Neural progenitor cell (in vitro differentiated cells): ENCODE data around the gene TRANK1. TPM values are rescaled to one million over a fixed set of nuclear protein-coding genes. Genes with fewer than 3 reads are reported as not detected.

ENCODE experiments used
- DNase-seq: peaks from one replicate; pipeline ENCODE4 v3.0.0-alpha.2; 2016; ENCODE audit warnings: low spot score
- H2AFZ ChIP-seq: fragments of 200-600 bp; sonication (generic); replicated peaks from 2 replicates; pipeline ENCODE4 v1.6.1; 2016; ENCODE audit warnings: antibody characterized with exemption
- H3F3A ChIP-seq: fragments of 200-600 bp; sonication (generic); 2 replicates; pipeline ENCODE4 v1.6.1; 2016; ENCODE audit warnings: antibody characterized with exemption, low read depth
- H3K27ac ChIP-seq: fragments of 200-600 bp; sonication (generic); 2 replicates; pipeline ENCODE4 v1.5.1; 2016; ENCODE audit warnings: mild to moderate bottlenecking
- H3K27me3 ChIP-seq: fragments of 200-600 bp; sonication (generic); 2 replicates; pipeline ENCODE4 v1.6.1; 2016; ENCODE audit warnings: mild to moderate bottlenecking, moderate library complexity
- H3K36me3 ChIP-seq: fragments of 200-600 bp; sonication (generic); 2 replicates; pipeline ENCODE4 v1.5.1; 2016
- H3K4me1 ChIP-seq: fragments of 200-600 bp; sonication (generic); 2 replicates; pipeline ENCODE4 v1.6.1; 2016; ENCODE audit warnings: mixed run types
- H3K4me2 ChIP-seq: fragments of 200-600 bp; sonication (generic); 2 replicates; pipeline ENCODE4 v1.6.1; 2016
- H3K4me3 ChIP-seq: fragments of 200-600 bp; sonication (generic); 2 replicates; pipeline ENCODE4 v1.5.1; 2016
- H3K79me2 ChIP-seq: fragments of 200-600 bp; sonication (generic); 2 replicates; pipeline ENCODE4 v1.6.1; 2016; ENCODE audit warnings: low read depth
- H3K9ac ChIP-seq: fragments of 200-600 bp; sonication (generic); 2 replicates; pipeline ENCODE4 v1.6.1; 2016
- H3K9me3 ChIP-seq: fragments of 200-600 bp; sonication (generic); 2 replicates; pipeline ENCODE4 v1.5.1; 2016; ENCODE audit warnings: low read depth
- H4K20me1 ChIP-seq: fragments of 200-600 bp; sonication (generic); 2 replicates; pipeline ENCODE4 v1.6.1; 2016; ENCODE audit warnings: low read depth
- H3K27ac Mint-ChIP-seq: 3 replicates; pipeline ENCODE4 v1.8.0; 2021; ENCODE audit warnings: mixed read lengths
- H3K27me3 Mint-ChIP-seq: 2 replicates; pipeline ENCODE4 v1.8.0; 2022; ENCODE audit warnings: low read depth, mild to moderate bottlenecking, inconsistent platforms, moderate library complexity, mixed read lengths; ENCODE audit not compliant: insufficient read depth
- H3K36me3 Mint-ChIP-seq: 3 replicates; pipeline ENCODE4 v1.8.0; 2021; ENCODE audit warnings: mixed read lengths
- H3K4me1 Mint-ChIP-seq: 3 replicates; pipeline ENCODE4 v1.8.0; 2021; ENCODE audit warnings: mixed read lengths
- H3K4me3 Mint-ChIP-seq: 3 replicates; pipeline ENCODE4 v1.8.0; 2021; ENCODE audit warnings: mild to moderate bottlenecking, moderate library complexity, mixed read lengths
- H3K9me3 Mint-ChIP-seq: 3 replicates; pipeline ENCODE4 v1.8.0; 2020; ENCODE audit warnings: mixed read lengths
- EZH2 ChIP-seq: fragments of 200-600 bp; sonication (generic); IDR thresholded peaks from 2 replicates; pipeline ENCODE4 v1.6.1; 2017; ENCODE audit warnings: antibody characterized with exemption, mild to moderate bottlenecking, moderate library complexity
- EZH2phosphoT487 ChIP-seq: fragments of 200-600 bp; sonication (generic); IDR thresholded peaks from 2 replicates; pipeline ENCODE4 v1.6.1; 2017; ENCODE audit warnings: antibody characterized with exemption
- total RNA-seq: library from RNA; depleted of rRNA; stranded (reverse); fragments of >200 nt; gene quantifications from 2 replicates; pipeline ENCODE4 v1.2.3, GENCODE V29; 2015; ENCODE audit warnings: low replicate concordance
- TF ChIP-seq, protein P1 (sequence below): fragments of 200-600 bp; sonication (generic); IDR thresholded peaks from 2 replicates; pipeline ENCODE4 v1.5.1; 2017; ENCODE audit warnings: antibody characterized with exemption, mild to moderate bottlenecking

TRANK1 gene
- total RNA-seq, 1 donor from 2014 or later: 10.5 TPM

GRCh38 chr3:36859494-36859893 lies 85.4 kb downstream of the TRANK1 start:
- H3K4me1 ChIP-seq: no peaks in the 10 kb centered on the region
- Mint-ChIP-seq H3K27me3 (peaks cover 2% of the 10 kb centered on the region), H3K9me3 (no peaks in the 10 kb centered on the region), H3K4me3 (no peak overlapping the region), H3K36me3 (no peaks in the 10 kb centered on the region), H3K27ac (no peak overlapping the region), H3K4me1 (no peaks in the 10 kb centered on the region)
- no peak overlapping the region for H3K9ac ChIP-seq
- TF ChIP-seq, protein P1, sequence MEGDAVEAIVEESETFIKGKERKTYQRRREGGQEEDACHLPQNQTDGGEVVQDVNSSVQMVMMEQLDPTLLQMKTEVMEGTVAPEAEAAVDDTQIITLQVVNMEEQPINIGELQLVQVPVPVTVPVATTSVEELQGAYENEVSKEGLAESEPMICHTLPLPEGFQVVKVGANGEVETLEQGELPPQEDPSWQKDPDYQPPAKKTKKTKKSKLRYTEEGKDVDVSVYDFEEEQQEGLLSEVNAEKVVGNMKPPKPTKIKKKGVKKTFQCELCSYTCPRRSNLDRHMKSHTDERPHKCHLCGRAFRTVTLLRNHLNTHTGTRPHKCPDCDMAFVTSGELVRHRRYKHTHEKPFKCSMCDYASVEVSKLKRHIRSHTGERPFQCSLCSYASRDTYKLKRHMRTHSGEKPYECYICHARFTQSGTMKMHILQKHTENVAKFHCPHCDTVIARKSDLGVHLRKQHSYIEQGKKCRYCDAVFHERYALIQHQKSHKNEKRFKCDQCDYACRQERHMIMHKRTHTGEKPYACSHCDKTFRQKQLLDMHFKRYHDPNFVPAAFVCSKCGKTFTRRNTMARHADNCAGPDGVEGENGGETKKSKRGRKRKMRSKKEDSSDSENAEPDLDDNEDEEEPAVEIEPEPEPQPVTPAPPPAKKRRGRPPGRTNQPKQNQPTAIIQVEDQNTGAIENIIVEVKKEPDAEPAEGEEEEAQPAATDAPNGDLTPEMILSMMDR: no peak
- TF ChIP-seq EZH2: no peak
- no peak for TF ChIP-seq EZH2phosphoT487
- no peaks in the 10 kb centered on the region for H3F3A ChIP-seq
- no peak overlapping the region for H2AFZ ChIP-seq
- no peaks in the 10 kb centered on the region for H3K36me3 ChIP-seq
- H3K27me3 ChIP-seq: no peaks in the 10 kb centered on the region
- H3K4me2 ChIP-seq: no peak overlapping the region
- no peak overlapping the region for H3K4me3 ChIP-seq
- H3K9me3 ChIP-seq: no peaks in the 10 kb centered on the region
- H4K20me1 ChIP-seq: no peaks in the 10 kb centered on the region
- no peak overlapping the region for H3K27ac ChIP-seq
- H3K79me2 ChIP-seq: no peaks in the 10 kb centered on the region
- DNase-seq: no peak

DNA sequence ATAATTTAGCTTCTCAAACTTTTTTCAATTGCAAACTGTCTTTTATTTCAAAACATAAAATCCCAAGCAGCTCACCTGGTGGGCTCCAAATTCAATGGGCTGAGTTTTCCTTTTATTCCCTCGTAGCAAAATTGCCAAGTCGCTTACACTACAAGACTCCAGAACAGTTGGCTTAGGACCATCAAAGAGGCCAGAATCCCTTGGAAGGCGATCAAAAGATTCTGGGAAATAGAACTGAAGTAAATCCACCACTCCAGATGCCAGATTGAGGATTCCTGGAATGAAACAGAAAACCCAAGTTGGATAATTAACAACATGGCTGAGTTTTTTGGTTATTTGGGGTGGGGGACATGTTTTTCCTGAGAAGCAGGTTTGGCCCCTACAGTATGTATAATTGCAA lies 92.8 kb downstream of the TRANK1 start:
- Mint-ChIP-seq H3K36me3 (peaks cover 2% of the 10 kb centered on the region), H3K27ac (no peak overlapping the region), H3K4me1 (no peaks in the 10 kb centered on the region), H3K9me3 (no peaks in the 10 kb centered on the region), H3K27me3 (peaks cover under 1% of the 10 kb centered on the region), H3K4me3 (no peak overlapping the region)
- Histone ChIP-seq H3K27me3 (no peaks in the 10 kb centered on the region), H3K9ac (no peak overlapping the region), H3K79me2 (no peaks in the 10 kb centered on the region), H4K20me1 (no peaks in the 10 kb centered on the region), H3K36me3 (no peaks in the 10 kb centered on the region), H3K4me3 (no peak overlapping the region), H3K4me2 (no peak overlapping the region), H3K9me3 (no peaks in the 10 kb centered on the region), H2AFZ (no peak overlapping the region), H3K4me1 (no peaks in the 10 kb centered on the region), H3F3A (no peaks in the 10 kb centered on the region), H3K27ac (no peak overlapping the region)
- no peak for TF ChIP-seq EZH2
- TF ChIP-seq, protein P1: no peak
- TF ChIP-seq EZH2phosphoT487: no peak
- DNase-seq: no peak

DNA sequence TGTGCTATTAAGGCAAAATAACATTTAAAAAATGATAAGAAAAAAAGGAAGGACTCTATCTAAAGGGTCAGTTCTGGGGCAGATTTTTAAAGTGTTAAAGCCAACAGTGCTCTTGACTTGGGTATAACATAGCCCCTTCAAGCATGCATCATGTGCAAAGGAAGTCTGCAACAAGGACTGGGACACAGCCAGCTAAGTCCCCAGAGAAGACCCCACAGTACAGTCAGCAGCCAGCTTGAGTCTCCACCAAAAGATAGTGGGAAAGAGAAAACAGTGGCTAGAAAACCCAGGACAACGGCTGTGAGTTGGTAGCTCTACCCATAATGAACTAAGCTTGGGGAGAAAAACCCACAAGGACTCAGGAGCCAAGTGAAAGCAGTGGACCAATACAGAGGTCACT lies 94.1 kb downstream of the TRANK1 start:
- H3K36me3 ChIP-seq: no peaks in the 10 kb centered on the region
- H3K9me3 ChIP-seq: no peaks in the 10 kb centered on the region
- DNase-seq: no peak
- Mint-ChIP-seq H3K9me3 (no peaks in the 10 kb centered on the region), H3K4me1 (no peaks in the 10 kb centered on the region), H3K4me3 (no peak overlapping the region), H3K36me3 (peaks cover 2% of the 10 kb centered on the region), H3K27me3 (no peaks in the 10 kb centered on the region), H3K27ac (no peak overlapping the region)
- H3K4me1 ChIP-seq: no peaks in the 10 kb centered on the region
- no peak overlapping the region for H3K4me2 ChIP-seq
- no peak overlapping the region for H3K4me3 ChIP-seq
- no peak overlapping the region for H3K9ac ChIP-seq
- no peaks in the 10 kb centered on the region for H3F3A ChIP-seq
- no peaks in the 10 kb centered on the region for H3K79me2 ChIP-seq
- H3K27ac ChIP-seq: no peak overlapping the region
- H2AFZ ChIP-seq: no peak overlapping the region
- no peak for TF ChIP-seq EZH2phosphoT487
- TF ChIP-seq, protein P1: no peak
- TF ChIP-seq EZH2: no peak
- H3K27me3 ChIP-seq: no peaks in the 10 kb centered on the region
- H4K20me1 ChIP-seq: no peaks in the 10 kb centered on the region
